H9 (cell line): ENCODE measurements around the gene ATRNL1. TPM values are rescaled to one million over a fixed set of nuclear protein-coding genes. Genes with fewer than 3 reads are reported as not detected.
A peak's percentile ranks its signal among the peaks of the same experiment; 100 is the strongest.

Experiments used
- DNase-seq: peaks from one replicate; pipeline ENCODE4 v3.0.0-alpha.2; 2017
- H2AFZ ChIP-seq: one replicate; pipeline ENCODE4 v1.6.1; 2013; ENCODE audit warnings: mild to moderate bottlenecking, low read length, control low read depth, moderate library complexity
- H2AK5ac ChIP-seq: 2 replicates; pipeline ENCODE4 v1.6.1; 2013; ENCODE audit warnings: low read length, control low read depth, mixed read lengths; ENCODE audit not compliant: insufficient read length
- H2BK120ac ChIP-seq: one replicate; pipeline ENCODE4 v1.6.1; 2013; ENCODE audit warnings: low read depth, mild to moderate bottlenecking, low read length, control low read depth, inconsistent platforms; ENCODE audit not compliant: poor library complexity, severe bottlenecking
- H2BK12ac ChIP-seq: 2 replicates; pipeline ENCODE4 v1.6.1; 2013; ENCODE audit warnings: low read length, control low read depth, mixed read lengths, low read depth; ENCODE audit not compliant: insufficient read length
- H2BK15ac ChIP-seq: 2 replicates; pipeline ENCODE4 v1.6.1; 2013; ENCODE audit warnings: low read depth, low read length, control low read depth
- H2BK20ac ChIP-seq: one replicate; pipeline ENCODE4 v1.6.1; 2013; ENCODE audit warnings: low read depth, mild to moderate bottlenecking, low read length, control low read depth, inconsistent platforms; ENCODE audit not compliant: poor library complexity, severe bottlenecking
- H2BK5ac ChIP-seq: 2 replicates; pipeline ENCODE4 v1.6.1; 2013; ENCODE audit warnings: low read length, control low read depth, mixed read lengths; ENCODE audit not compliant: insufficient read length
- H3K14ac ChIP-seq: 2 replicates; pipeline ENCODE4 v1.6.1; 2013; ENCODE audit warnings: low read length, control low read depth; ENCODE audit not compliant: insufficient read depth
- H3K18ac ChIP-seq: 2 replicates; pipeline ENCODE4 v1.6.1; 2013; ENCODE audit warnings: low read depth, mild to moderate bottlenecking, mixed read lengths, low read length, control low read depth; ENCODE audit not compliant: insufficient read length
- H3K23ac ChIP-seq: 2 replicates; pipeline ENCODE4 v1.6.1; 2013; ENCODE audit warnings: low read length, control low read depth, mixed read lengths, low read depth; ENCODE audit not compliant: insufficient read length
- H3K23me2 ChIP-seq: 2 replicates; pipeline ENCODE4 v1.6.1; 2013; ENCODE audit warnings: low read depth, mild to moderate bottlenecking, mixed read lengths, low read length, control low read depth; ENCODE audit not compliant: insufficient read length, poor library complexity, severe bottlenecking
- H3K27ac ChIP-seq: 2 replicates; pipeline ENCODE4 v1.5.1; 2013; ENCODE audit warnings: low read length, control low read depth, mixed read lengths, low read depth; ENCODE audit not compliant: insufficient read length
- H3K27me3 ChIP-seq: 2 replicates; pipeline ENCODE4 v1.6.1; 2013; ENCODE audit warnings: low read length, control low read depth, inconsistent platforms; ENCODE audit not compliant: insufficient read depth
- H3K4ac ChIP-seq: 2 replicates; pipeline ENCODE4 v1.6.1; 2013; ENCODE audit warnings: low read depth, mild to moderate bottlenecking, control low read depth, inconsistent platforms, low read length, moderate library complexity
- H3K4me1 ChIP-seq: 2 replicates; pipeline ENCODE4 v1.6.1; 2013; ENCODE audit warnings: low read length, control low read depth, inconsistent platforms; ENCODE audit not compliant: insufficient read depth
- H3K4me2 ChIP-seq: 2 replicates; pipeline ENCODE4 v1.6.1; 2013; ENCODE audit warnings: low read length, control low read depth, mixed read lengths; ENCODE audit not compliant: insufficient read length, insufficient read depth
- H3K56ac ChIP-seq: 2 replicates; pipeline ENCODE4 v1.6.1; 2013; ENCODE audit warnings: low read depth, mild to moderate bottlenecking, mixed read lengths, low read length, control low read depth; ENCODE audit not compliant: insufficient read length
- H3K79me1 ChIP-seq: 2 replicates; pipeline ENCODE4 v1.6.1; 2013; ENCODE audit warnings: low read depth, mild to moderate bottlenecking, moderate library complexity, low read length, control low read depth, inconsistent platforms; ENCODE audit not compliant: insufficient read depth, poor library complexity, severe bottlenecking
- H3K79me2 ChIP-seq: 2 replicates; pipeline ENCODE4 v1.6.1; 2013; ENCODE audit warnings: low read length, control low read depth, inconsistent platforms; ENCODE audit not compliant: insufficient read depth
- H3K9ac ChIP-seq: 2 replicates; pipeline ENCODE4 v1.6.1; 2013; ENCODE audit warnings: low read length, control low read depth, mixed read lengths; ENCODE audit not compliant: insufficient read length; ENCODE audit errors: extremely low read depth
- H3K9me3 ChIP-seq: one replicate; pipeline ENCODE4 v1.6.1; 2013; ENCODE audit warnings: low read depth, low read length, inconsistent platforms; ENCODE audit not compliant: control insufficient read depth
- H3T11ph ChIP-seq: one replicate; pipeline ENCODE4 v1.6.1; 2013; ENCODE audit warnings: mild to moderate bottlenecking, low read length, control low read depth, inconsistent platforms
- H4K20me1 ChIP-seq: one replicate; pipeline ENCODE4 v1.6.1; 2013; ENCODE audit not compliant: control insufficient read depth, insufficient read length, insufficient read depth
- H4K5ac ChIP-seq: 2 replicates; pipeline ENCODE4 v1.6.1; 2013; ENCODE audit warnings: low read depth, mild to moderate bottlenecking, mixed read lengths, low read length, control low read depth; ENCODE audit not compliant: insufficient read length
- H4K8ac ChIP-seq: replicated peaks from 2 replicates; pipeline ENCODE4 v1.6.1; 2013; ENCODE audit warnings: low read length, control low read depth, mixed read lengths, low read depth; ENCODE audit not compliant: insufficient read length
- H4K91ac ChIP-seq: 2 replicates; pipeline ENCODE4 v1.6.1; 2013; ENCODE audit warnings: low read depth, mild to moderate bottlenecking, moderate library complexity, mixed read lengths, low read length, control low read depth; ENCODE audit not compliant: insufficient read length
- H3K27ac Mint-ChIP-seq, 3 experiments: 2 replicates in 2 of 3; 3 replicates in 1 of 3; pipeline ENCODE4 v1.8.0; 2020 to 2021; ENCODE audit warnings: mixed read lengths in 3 of 3, mild to moderate bottlenecking in 1 of 3, moderate library complexity in 1 of 3
- H3K27me3 Mint-ChIP-seq: 2 replicates; pipeline ENCODE4 v1.8.0; 2021; ENCODE audit warnings: low read depth, mild to moderate bottlenecking, moderate library complexity, mixed read lengths
- H3K36me3 Mint-ChIP-seq, 3 experiments: 2 replicates in 2 of 3; 3 replicates in 1 of 3; pipeline ENCODE4 v1.8.0; 2020 to 2021; ENCODE audit warnings: low read depth in 3 of 3, mixed read lengths in 3 of 3; ENCODE audit not compliant: insufficient read depth in 1 of 3
- H3K4me1 Mint-ChIP-seq, 2 experiments: 2 replicates each; pipeline ENCODE4 v1.8.0; 2020; ENCODE audit warnings: mixed read lengths in 2 of 2
- H3K4me3 Mint-ChIP-seq, 2 experiments: 2 replicates in 1 of 2; 3 replicates in 1 of 2; pipeline ENCODE4 v1.8.0; 2020 to 2021; ENCODE audit warnings: mild to moderate bottlenecking in 2 of 2, mixed read lengths in 2 of 2, moderate library complexity in 1 of 2
- H3K9me3 Mint-ChIP-seq, 2 experiments: 2 replicates in 1 of 2; 3 replicates in 1 of 2; pipeline ENCODE4 v1.8.0; 2020; ENCODE audit warnings: mild to moderate bottlenecking in 2 of 2, mixed read lengths in 2 of 2, moderate library complexity in 1 of 2
- CTCF ChIP-seq: fragments of 200-600 bp; sonication (generic); conservative IDR thresholded peaks from 3 replicates; pipeline ENCODE4 v1.8.0; 2021; ENCODE audit warnings: antibody characterized with exemption, mild to moderate bottlenecking
- WGBS: extraction: QIAGEN DNeasy Blood & Tissue Kit; methylation state at CpG from one replicate; pipeline ENCODE4 v1.1.7; 2013; ENCODE audit warnings: missing lambda C conversion rate, low lambda C conversion rate, mixed read lengths; ENCODE audit not compliant: insufficient read length; ENCODE audit errors: extremely low coverage; 5-methylcytosine and 5-hydroxymethylcytosine counted together
- total RNA-seq: library from RNA; stranded (reverse); gene quantifications from 2 replicates; pipeline ENCODE4 v1.2.1, GENCODE V29; 2021

The ATRNL1 gene
- total RNA-seq, 1 experiment from 2014 or later: 9.2 TPM

GRCh38 chr10:115706488-115707076 is 613.4 kb downstream of the ATRNL1 start:
- WGBS: no CpG with 5 or more reads among the region's 2 CpGs
- Histone ChIP-seq H3K9ac (no peak overlapping the region), H2BK120ac (no peak overlapping the region), H3K56ac (no peak overlapping the region), H2BK12ac (no peak overlapping the region), H3K9me3 (no peaks in the 10 kb centered on the region), H3T11ph (no peak overlapping the region), H3K4me2 (no peak overlapping the region), H3K27me3 (no peaks in the 10 kb centered on the region), H3K27ac (no peak overlapping the region), H3K79me2 (no peaks in the 10 kb centered on the region), H2AK5ac (no peak overlapping the region), H4K91ac (no peak overlapping the region), H4K5ac (no peak overlapping the region), H3K18ac (no peak overlapping the region), H3K4ac (no peak overlapping the region), H4K20me1 (no peaks in the 10 kb centered on the region), H3K23ac (no peak overlapping the region), H2BK20ac (no peak overlapping the region), H3K23me2 (no peaks in the 10 kb centered on the region), H3K4me1 (no peaks in the 10 kb centered on the region), H3K14ac (no peak overlapping the region), H4K8ac (no peak overlapping the region), H2BK15ac (no peak overlapping the region), H2BK5ac (no peak overlapping the region), H2AFZ (no peak overlapping the region), H3K79me1 (no peaks in the 10 kb centered on the region)
- Mint-ChIP-seq H3K27ac (no peak overlapping the region), H3K27me3 (no peaks in the 10 kb centered on the region), H3K4me1 (0 out of 4 replicates have a peak, but pooled peaks cover 0 to 2% of the 10 kb centered on the region in 2 experiments), H3K9me3 (no peaks in the 10 kb centered on the region), H3K4me3 (no peak overlapping the region), H3K36me3 (no peaks in the 10 kb centered on the region)
- DNase-seq: no peak
- peak; percentile 76 for TF ChIP-seq CTCF
